Activated CD8-positive, alpha-beta memory T cell treated with anti-CD3 and anti-CD28 coated beads, Interleukin-2, amount 50 U/mL, for 1 hour (primary cell): ENCODE data around the gene RPS18.

Experiments used
- DNase-seq: peaks from one replicate; pipeline ENCODE4 v3.0.0-alpha.2; 2020; ENCODE audit errors: extremely low read depth

The RPS18 gene

DNA sequence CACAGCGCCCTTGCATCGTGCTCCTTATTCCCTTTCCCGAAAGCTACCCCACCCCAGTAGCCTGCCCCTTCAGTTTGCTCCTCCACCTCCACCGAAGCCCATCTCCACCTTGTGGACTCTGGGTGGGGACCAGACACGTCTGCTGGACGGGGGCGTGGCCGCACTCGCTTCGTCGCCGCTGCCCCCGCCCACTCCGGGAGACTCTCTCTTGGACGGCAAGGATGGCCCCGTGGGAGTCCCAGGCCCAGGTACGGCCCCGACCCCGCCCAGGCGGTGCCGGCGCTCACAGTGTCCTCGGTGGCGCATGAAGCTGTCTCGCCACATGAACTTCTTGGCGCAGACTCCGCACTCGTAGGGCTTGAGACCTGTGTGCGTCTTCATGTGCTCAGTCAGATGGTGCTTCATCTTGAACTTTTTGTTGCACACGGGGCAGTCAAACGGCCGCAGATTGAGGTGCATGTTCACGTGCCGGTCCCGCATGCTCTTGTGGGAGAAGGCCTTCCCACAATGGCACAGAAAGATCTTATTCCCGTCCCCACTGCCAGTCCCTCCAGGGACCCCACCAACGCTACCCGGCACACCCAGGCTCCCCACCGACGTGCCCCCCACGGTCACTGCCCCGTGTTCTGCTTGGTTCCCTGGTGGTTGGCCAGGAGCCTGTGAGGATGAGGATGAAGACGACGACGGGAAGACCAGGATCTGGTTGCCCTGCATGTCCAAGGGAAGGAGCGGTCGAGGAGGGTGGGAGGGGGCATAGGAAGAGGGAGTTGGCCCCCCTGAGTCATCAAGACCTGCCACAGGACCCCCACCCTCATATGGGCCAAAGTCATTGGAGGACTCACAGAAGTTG lies 43.3 kb downstream of the RPS18 start:
- DNase-seq, result no peak

DNA sequence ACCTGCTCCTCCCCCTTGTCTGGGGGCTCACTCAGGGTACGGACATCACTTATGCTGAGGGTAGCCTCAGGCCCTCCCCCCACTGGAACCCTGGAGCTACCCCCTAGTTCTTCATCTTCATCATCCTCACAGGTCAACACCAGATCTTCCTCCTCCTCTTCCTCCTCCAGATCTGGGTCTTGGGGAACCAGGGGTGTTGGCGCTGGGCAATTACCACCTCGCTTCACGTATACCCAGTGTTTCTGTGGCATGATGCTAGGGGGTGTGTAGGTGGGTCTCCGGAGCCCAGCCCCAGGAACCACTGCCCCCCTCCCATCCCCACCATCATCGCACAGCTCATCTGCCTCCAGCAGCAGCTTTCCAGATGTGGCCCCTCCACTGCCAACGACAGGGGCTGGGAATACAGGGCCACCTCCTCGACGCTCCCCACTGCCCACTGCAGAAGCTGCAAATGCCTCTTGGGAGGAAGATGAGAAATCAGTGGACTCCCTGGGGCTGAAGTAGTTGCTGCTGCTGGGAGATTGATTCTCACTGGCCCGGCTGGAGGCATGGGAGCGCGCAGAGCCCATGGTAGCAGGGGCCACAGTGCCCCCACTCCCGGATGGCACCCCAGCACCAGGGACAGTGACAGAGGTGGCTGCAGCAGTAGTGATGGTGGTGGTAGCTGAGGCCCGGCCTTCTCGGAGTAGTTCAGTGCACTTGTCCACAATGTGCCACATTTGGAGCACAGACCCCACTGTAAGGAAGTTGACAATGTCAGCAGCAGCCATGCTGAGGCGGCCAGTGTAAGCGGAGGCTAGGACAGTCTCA lies 44.1 kb downstream of the RPS18 start:
- no peak for DNase-seq

DNA sequence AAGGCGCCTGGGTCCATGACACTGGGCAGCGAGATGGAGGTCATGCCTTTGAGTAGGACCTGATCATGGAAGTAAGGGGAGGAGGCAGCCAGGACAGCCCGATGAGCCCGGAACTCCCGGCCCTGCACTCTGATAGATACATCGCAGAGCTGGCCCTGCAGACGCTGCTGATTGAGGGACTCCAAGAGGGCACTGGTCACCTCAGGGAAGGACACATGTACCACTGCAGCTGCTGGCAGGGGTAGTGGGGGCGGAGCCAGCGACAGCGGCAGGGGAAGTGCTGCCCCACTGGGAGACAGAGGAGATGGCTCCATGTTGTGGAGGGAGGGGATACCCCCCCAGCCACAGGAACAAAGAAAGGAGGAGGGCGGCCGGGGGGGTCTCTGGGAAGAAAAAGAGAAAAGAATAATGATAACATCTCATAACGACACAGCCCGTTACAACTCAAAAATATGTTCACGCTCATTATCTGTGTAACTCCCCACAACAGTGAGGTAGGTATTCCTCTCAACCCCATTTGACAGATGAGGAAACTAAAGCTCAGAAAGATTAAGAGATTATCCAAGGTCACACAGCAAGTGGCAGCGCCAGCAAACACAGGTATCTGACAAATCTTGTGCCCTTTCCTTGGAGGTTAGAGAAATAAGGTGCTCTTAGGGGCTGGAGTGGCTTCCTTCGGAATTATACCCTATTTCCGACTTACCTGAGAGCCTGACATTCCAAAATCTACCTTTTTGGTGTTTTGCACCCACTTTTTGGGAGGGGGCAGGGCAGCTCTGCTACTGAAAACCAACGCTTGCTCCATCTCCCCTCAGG lies 44.9 kb downstream of the RPS18 start:
- no peak for DNase-seq

DNA sequence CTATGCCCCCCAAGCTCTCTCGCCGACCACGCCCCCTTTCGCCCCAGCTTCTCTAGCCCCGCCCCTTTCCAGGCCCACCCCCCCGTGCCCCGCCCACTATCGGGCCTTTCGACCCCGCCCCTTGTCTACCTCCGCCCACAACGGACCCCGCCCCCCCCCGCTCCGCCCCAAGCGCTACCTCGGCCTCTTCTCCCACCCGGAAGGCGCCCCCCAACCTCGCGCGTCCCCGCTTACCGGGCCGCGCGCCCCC lies 45.5 kb downstream of the RPS18 start:
- no peak for DNase-seq

DNA sequence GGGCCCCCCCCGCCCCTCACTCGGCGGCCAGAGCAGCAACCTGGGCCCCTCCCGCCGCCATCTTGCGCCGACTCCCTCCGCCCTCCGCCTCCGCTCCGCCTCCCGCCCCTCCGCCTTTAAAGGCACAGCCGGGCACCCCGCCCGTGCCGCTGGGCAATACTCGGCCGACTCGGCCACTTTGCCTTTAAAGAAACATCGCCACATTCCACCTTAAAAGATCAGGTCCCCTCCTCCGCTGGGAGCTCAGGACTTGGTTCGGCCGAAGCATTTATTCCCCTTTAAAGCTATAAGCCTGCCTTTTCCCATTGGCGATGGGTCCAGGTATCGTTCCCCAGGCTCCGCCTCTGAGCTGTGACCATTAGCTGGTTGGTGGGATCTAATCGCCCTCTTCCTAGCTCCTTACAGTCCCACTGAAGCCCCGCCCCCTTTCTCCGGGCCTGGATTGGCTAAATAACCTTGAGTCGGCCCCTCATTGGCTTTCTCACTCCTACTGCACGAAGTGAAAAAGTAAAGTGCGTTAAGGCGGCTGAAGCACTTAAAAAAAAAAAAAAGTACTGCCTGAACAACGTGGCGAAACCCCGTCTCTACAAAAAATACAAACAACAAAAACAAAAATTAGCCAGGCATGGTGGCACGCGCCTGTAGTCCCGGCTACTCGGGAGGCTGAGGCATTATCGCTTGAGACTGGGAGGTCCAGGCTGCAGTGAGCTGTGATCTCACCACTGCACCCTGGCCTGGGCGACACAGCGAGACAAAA lies 46.0 kb downstream of the RPS18 start, which contains the start of gene ZBTB22:
Gene ZBTB22, minus strand, starts transcription at position 76 of the 757 bp plus-strand sequence. CDS start 828 bp downstream, outside the sequence.
- peak; percentile 96 for DNase-seq

DNA sequence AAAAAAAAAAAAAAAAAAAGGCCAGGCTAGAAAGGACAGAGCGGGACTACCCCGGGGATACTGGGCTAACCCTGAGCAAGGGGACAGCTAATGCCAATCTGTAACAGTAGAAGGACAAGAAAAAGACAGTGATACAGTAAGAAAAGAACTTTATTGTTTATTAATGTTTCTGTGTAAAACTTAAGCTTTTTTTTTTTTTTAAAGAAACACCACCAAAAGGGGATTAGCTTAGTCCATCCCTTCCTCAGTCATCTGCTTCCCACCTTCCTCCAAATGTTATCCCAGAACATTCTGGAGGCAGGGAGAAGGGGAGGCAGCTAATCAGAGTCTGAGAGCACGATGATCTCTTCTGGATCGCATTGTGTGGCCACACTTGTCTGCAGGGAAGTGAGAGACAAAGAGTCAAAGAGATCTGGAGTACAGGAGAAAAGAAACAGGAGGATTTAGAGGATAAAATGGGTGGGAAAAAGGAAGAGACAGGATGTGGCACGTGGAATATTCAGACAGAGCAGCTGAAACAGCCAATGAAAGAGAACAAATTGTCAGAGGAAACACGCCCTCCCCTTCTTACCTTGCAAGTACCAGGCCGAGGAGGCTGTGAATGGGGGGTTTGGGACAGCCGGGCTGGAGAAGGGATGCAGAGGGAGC lies 46.7 kb downstream of the RPS18 start:
- DNase-seq, result no peak

DNA sequence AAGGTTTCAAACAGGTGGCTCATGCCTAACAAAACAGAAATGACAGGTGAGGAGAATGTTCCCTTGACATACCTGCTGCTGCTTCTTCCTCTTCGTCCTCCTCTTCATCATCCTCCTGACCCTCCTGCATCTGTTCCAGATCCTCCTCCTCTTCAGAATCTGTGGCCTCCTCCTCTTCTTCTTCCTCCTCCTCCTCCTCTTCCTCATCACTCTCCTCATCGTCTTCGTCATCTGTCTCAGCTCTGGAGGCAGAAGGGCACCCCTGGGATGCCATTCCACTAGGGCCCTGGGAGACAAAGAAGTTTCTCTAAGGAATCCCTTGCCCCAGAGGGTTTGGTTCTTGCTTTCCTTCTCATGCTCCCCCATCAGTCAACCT lies 48.1 kb downstream of the RPS18 start:
- DNase-seq, result no peak

DNA sequence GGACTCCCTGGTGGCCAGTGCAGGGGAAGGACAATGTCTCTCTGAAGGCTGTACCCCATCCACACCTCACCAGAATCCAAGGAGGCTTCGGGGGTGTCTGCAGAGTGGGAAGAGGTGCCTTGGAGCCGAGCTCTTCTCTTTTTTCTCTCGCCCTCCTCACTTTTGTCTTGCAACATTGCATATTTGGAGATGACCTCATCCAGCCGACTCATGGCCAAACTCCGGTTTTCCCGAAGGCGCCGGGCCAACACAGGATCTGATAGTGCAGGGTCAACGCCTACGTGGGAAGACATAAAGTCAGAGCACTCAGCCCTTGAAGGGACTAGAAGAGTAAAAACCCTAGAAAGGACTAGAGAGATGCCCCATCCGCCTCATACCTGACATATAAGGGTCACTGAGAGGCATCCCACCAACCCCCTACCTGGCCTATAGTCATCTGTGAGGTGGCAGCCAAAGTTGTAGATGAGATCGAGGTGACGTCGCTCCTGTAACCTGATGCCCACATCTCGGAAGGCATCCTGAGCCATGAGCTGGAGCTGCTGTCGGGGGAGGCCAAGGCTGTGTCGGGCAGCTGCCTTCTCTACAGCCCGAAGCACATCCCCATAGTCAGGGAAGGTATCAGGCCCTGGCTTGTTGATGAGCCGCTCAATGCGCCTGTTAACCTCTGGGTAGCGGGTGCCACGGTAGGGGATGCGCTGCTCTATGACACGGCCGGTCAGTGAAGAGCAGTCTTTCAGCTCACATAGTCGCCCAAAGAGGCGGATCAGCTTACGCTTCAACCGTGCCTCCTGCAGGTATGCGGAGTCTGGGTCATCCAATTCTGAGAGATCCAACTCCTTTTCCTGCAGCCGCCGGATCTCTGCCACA lies 48.7 kb downstream of the RPS18 start:
- no peak for DNase-seq

DNA sequence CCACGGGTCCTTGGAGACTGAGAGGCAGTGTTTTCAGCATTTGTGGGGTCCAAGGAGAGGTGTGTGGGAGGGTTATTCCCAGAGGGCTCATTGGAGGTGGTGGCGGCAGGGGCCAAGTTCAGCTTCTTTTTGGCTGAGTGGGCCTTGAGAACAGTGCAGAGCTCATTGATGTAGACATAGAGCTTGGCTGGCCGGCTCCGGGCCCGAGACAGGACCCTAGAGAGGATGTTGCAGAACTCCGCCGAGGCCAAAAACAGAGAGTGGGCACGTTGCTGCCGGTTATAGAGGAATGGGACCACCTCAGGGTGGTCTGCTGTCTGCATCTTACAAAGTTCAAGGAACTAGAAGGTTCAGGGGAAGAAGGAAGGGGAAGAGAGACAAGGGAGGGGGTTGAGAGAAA lies 49.4 kb downstream of the RPS18 start:
- DNase-seq, result no peak

DNA sequence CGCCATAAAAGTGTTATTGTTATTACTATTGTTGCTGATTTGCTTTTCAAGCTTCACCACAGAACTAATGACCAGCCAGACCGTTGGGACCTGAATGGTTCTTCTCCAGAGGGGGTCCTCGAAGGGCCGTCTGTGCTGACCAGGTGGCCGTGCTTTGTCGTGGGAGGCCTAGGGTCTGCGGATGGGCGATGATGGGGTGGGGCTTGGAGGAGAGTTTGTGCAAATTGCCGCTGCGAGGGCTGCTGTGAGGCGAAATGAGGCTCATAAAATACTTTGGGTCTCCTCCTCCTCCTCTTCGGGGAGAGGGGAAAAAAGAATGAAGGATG lies 51.7 kb downstream of the RPS18 start:
- no peak for DNase-seq

DNA sequence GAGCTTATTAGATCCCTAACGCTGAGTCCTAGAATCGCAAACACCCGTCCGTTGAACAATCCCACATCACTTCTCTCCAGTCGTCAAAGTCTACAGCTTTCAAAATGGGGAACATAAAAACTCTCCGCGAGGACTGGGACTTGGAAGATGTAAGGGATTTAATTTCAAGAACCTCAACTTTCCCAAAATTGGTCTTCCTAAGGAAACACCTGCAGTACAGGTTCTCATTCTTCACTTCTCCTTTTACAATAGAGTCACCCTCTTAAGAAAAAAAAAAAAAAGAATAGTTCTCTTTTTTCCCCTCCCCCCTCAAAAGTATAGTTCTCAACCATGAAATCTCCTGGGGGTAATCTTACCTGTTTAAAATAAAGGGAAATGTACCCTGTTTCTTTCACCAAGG lies 52.2 kb downstream of the RPS18 start:
- DNase-seq, result no peak
